Endodermal cell (in vitro differentiated cells): ENCODE measurements around the gene CFAP46. TPM values are rescaled to one million over a fixed set of nuclear protein-coding genes. Genes with fewer than 3 reads are reported as not detected.
"Not testable (repeated sequence)": the region's sequence is repeated elsewhere in the genome, so short reads cannot be mapped to it uniquely, and the experiment has no call there.

Source experiments
- DNase-seq: peaks from one replicate; pipeline ENCODE4 v3.0.0-alpha.2; 2017
- H3K27ac ChIP-seq: 2 replicates; pipeline ENCODE4 v1.5.1; 2013; ENCODE audit warnings: mild to moderate bottlenecking, low read depth, low read length, moderate library complexity
- H3K27me3 ChIP-seq: 2 replicates; pipeline ENCODE4 v1.6.1; 2013; ENCODE audit warnings: mild to moderate bottlenecking, low read length, moderate library complexity; ENCODE audit not compliant: insufficient read depth, control insufficient read depth, poor library complexity, severe bottlenecking
- H3K36me3 ChIP-seq: 2 replicates; pipeline ENCODE4 v1.7.0; 2013; ENCODE audit warnings: mild to moderate bottlenecking, low read length, moderate library complexity; ENCODE audit not compliant: control insufficient read depth, insufficient read depth
- H3K4me1 ChIP-seq: one replicate; pipeline ENCODE4 v1.7.0; 2013; ENCODE audit warnings: low read length; ENCODE audit not compliant: control insufficient read depth, insufficient read depth
- H3K4me3 ChIP-seq: 2 replicates; pipeline ENCODE4 v1.5.1; 2013; ENCODE audit warnings: mild to moderate bottlenecking, low read length, moderate library complexity
- H3K9ac ChIP-seq: 2 replicates; pipeline ENCODE4 v1.6.1; 2013; ENCODE audit warnings: mild to moderate bottlenecking, low read length, moderate library complexity; ENCODE audit not compliant: poor library complexity, severe bottlenecking; ENCODE audit errors: extremely low read depth
- H3K9me3 ChIP-seq: 2 replicates; pipeline ENCODE4 v1.6.1; 2013; ENCODE audit warnings: mild to moderate bottlenecking, low read length, moderate library complexity; ENCODE audit not compliant: control insufficient read depth
- H3K27ac Mint-ChIP-seq: 2 replicates; pipeline ENCODE4 v1.8.0; 2020; ENCODE audit warnings: mixed read lengths
- H3K27me3 Mint-ChIP-seq: 2 replicates; pipeline ENCODE4 v1.8.0; 2021; ENCODE audit warnings: mild to moderate bottlenecking, mixed read lengths; ENCODE audit not compliant: insufficient read depth
- H3K36me3 Mint-ChIP-seq: 2 replicates; pipeline ENCODE4 v1.8.0; 2020; ENCODE audit warnings: low read depth, mixed read lengths
- H3K4me1 Mint-ChIP-seq: 2 replicates; pipeline ENCODE4 v1.8.0; 2020; ENCODE audit warnings: mixed read lengths
- H3K4me3 Mint-ChIP-seq: 2 replicates; pipeline ENCODE4 v1.8.0; 2020; ENCODE audit warnings: mild to moderate bottlenecking, moderate library complexity, mixed read lengths
- H3K9me3 Mint-ChIP-seq: 2 replicates; pipeline ENCODE4 v1.8.0; 2020; ENCODE audit warnings: mild to moderate bottlenecking, mixed read lengths
- CTCF ChIP-seq: fragments of 200-600 bp; sonication (generic); conservative IDR thresholded peaks from 2 replicates; pipeline ENCODE4 v1.5.0; 2021; ENCODE audit warnings: antibody characterized with exemption, mild to moderate bottlenecking
- WGBS, 2 experiments: methylation state at CpG; one replicate each; pipeline versions ENCODE4 v1.1.5 to v1.1.7; 2013; ENCODE audit warnings: missing lambda C conversion rate in 2 of 2, mixed read lengths in 1 of 2; ENCODE audit not compliant: insufficient coverage in 1 of 2, insufficient read length in 1 of 2; 5-methylcytosine and 5-hydroxymethylcytosine counted together
- total RNA-seq, 2 donors: library from RNA; stranded (reverse); fragmentation: NEBNext Ultra II Directional in 1 of 2; extraction: Animal tissue kit (Norgen Biotek cat#: 25700) in 1 of 2; gene quantifications; 2 replicates in 1 of 2; 3 replicates in 1 of 2; pipeline ENCODE4 v1.2.1, GENCODE V29; 2021

Gene CFAP46
- total RNA-seq, 2 donors from 2014 or later = 9.9 to 10.5 TPM

- no peak for TF ChIP-seq CTCF
- H3K36me3 ChIP-seq = no peaks in the 10 kb centered on the region
- H3K4me1 Mint-ChIP-seq = peaks cover 5% of the 10 kb centered on the region
- H3K4me3 ChIP-seq = no peak overlapping the region
- H3K9me3 ChIP-seq = no peaks in the 10 kb centered on the region
- H3K4me3 Mint-ChIP-seq = no peak overlapping the region
- no peak overlapping the region for H3K27ac ChIP-seq
- H3K9ac ChIP-seq = no peak overlapping the region
- peaks cover 1% of the 10 kb centered on the region for H3K9me3 Mint-ChIP-seq
- DNase-seq = no peak
- H3K27me3 Mint-ChIP-seq = peaks cover 9% of the 10 kb centered on the region
- no peaks in the 10 kb centered on the region for H3K4me1 ChIP-seq
- WGBS, 2 experiments = 71 to 81% methylated on average over 9 to 11 of the region's 11 CpGs
- H3K27ac Mint-ChIP-seq = no peak overlapping the region
- H3K36me3 Mint-ChIP-seq = no peaks in the 10 kb centered on the region
- H3K27me3 ChIP-seq = no peaks in the 10 kb centered on the region
Measured at GRCh38 chr10:132967540-132967939, 25.2 kb upstream of the CFAP46 start.

- no peak overlapping the region for H3K9ac ChIP-seq
- no peaks in the 10 kb centered on the region for H3K36me3 ChIP-seq
- no peaks in the 10 kb centered on the region for H3K4me1 Mint-ChIP-seq
- H3K4me1 ChIP-seq = no peaks in the 10 kb centered on the region
- no peak overlapping the region for H3K27ac ChIP-seq
- TF ChIP-seq CTCF = no peak
- no peaks in the 10 kb centered on the region for H3K9me3 ChIP-seq
- no peaks in the 10 kb centered on the region for H3K27me3 ChIP-seq
- no peak for DNase-seq
- H3K27me3 Mint-ChIP-seq = peaks cover 9% of the 10 kb centered on the region
- H3K4me3 Mint-ChIP-seq = no peak overlapping the region
- peaks cover 1% of the 10 kb centered on the region for H3K9me3 Mint-ChIP-seq
- no peak overlapping the region for H3K27ac Mint-ChIP-seq
- no peak overlapping the region for H3K4me3 ChIP-seq
- 92 to 97% methylated on average over 19 to 26 of the region's 26 CpGs for WGBS, 2 experiments
- no peaks in the 10 kb centered on the region for H3K36me3 Mint-ChIP-seq
Measured at GRCh38 chr10:132965411-132966057, 23.2 kb upstream of the CFAP46 start.

GRCh38 chr10:132964707-132965410, 22.5 kb upstream of the CFAP46 start:
- not testable (repeated sequence) for H3K27ac ChIP-seq, H3K36me3 ChIP-seq, H3K4me1 Mint-ChIP-seq, H3K27me3 Mint-ChIP-seq, H3K9ac ChIP-seq, H3K9me3 ChIP-seq, DNase-seq, H3K27ac Mint-ChIP-seq, H3K4me3 ChIP-seq, H3K9me3 Mint-ChIP-seq, H3K4me1 ChIP-seq, H3K4me3 Mint-ChIP-seq, H3K27me3 ChIP-seq, H3K36me3 Mint-ChIP-seq
- 95 to 98% methylated on average over 35 to 43 of the region's 43 CpGs for WGBS, 2 experiments
